ENCODE measurements around the gene URAD. TPM values are rescaled to one million over a fixed set of nuclear protein-coding genes. Genes with fewer than 3 reads are reported as not detected.

The URAD gene
- total RNA-seq, 1 experiment from 2014 or later: not detected

- DNase-seq: no peak
- H3K27me3 ChIP-seq: peaks cover 23% of the 10 kb centered on the region
Observed at GRCh38 chr13:27976362-27977091, 12.0 kb downstream of the URAD start.

GRCh38 chr13:27975564-27976361 is 12.7 kb downstream of the URAD start:
- no peak for DNase-seq
- H3K9me3 ChIP-seq: no peaks in the 10 kb centered on the region
- no peak overlapping the region for H3K4me3 ChIP-seq
- no peaks in the 10 kb centered on the region for H3K36me3 ChIP-seq
- H3K27me3 ChIP-seq: peaks cover 23% of the 10 kb centered on the region

More at GRCh38 chr13:27976362-27977091, 12.0 kb downstream of the URAD start:
- no peak overlapping the region for H3K4me3 ChIP-seq
- no peaks in the 10 kb centered on the region for H3K9me3 ChIP-seq
- H3K36me3 ChIP-seq: no peaks in the 10 kb centered on the region

DNA sequence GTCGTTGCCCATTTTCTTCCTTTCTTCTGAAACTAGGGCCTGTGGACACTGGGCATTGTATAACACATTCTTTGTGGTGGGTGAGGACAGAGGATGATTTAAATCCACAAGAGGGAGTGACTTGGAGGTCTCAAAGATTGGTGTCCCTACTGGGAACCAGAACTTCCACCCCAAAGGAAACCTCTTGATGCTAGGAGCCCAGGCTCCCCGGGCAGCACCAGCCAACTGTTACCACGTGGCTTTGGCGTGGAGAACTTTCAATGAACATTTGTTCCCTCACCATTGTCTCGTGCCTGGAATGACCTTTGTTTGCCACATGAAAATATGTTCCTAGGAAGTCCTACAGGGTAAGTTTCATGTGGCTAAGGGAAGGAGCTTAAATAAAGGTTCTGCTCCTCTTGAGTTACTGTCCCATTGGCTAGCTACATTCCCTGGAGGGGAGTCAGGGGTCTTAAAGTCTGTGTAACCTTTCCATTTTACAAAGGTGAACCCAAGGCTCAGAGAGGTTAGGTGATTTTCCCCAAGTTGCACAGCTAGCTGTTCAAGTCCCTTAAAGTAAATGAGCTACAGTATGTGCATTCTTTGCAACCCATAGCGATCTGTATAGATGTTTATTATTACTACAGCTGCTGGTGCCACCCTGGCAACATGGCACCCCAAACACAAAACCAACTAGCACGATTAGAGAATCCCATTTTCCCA is 14.4 kb downstream of the URAD start:
- no peak overlapping the region for H3K4me3 ChIP-seq
- H3K27me3 ChIP-seq: peaks cover 14% of the 10 kb centered on the region
- H3K9me3 ChIP-seq: no peaks in the 10 kb centered on the region
- DNase-seq: no peak
- H3K36me3 ChIP-seq: no peaks in the 10 kb centered on the region

- H3K27me3 ChIP-seq: peaks cover 15% of the 10 kb centered on the region
- no peak for DNase-seq
Observed at GRCh38 chr13:27973291-27973690, 15.2 kb downstream of the URAD start.

GRCh38 chr13:27972478-27972820 is 16.0 kb downstream of the URAD start:
- no peaks in the 10 kb centered on the region for H3K36me3 ChIP-seq
- peaks cover 24% of the 10 kb centered on the region for H3K27me3 ChIP-seq
- no peak overlapping the region for H3K4me3 ChIP-seq
- DNase-seq: no peak
- H3K9me3 ChIP-seq: no peaks in the 10 kb centered on the region

More at GRCh38 chr13:27973291-27973690, 15.2 kb downstream of the URAD start:
- Histone ChIP-seq H3K36me3 (no peaks in the 10 kb centered on the region), H3K9me3 (no peaks in the 10 kb centered on the region), H3K4me3 (no peak overlapping the region)

DNA sequence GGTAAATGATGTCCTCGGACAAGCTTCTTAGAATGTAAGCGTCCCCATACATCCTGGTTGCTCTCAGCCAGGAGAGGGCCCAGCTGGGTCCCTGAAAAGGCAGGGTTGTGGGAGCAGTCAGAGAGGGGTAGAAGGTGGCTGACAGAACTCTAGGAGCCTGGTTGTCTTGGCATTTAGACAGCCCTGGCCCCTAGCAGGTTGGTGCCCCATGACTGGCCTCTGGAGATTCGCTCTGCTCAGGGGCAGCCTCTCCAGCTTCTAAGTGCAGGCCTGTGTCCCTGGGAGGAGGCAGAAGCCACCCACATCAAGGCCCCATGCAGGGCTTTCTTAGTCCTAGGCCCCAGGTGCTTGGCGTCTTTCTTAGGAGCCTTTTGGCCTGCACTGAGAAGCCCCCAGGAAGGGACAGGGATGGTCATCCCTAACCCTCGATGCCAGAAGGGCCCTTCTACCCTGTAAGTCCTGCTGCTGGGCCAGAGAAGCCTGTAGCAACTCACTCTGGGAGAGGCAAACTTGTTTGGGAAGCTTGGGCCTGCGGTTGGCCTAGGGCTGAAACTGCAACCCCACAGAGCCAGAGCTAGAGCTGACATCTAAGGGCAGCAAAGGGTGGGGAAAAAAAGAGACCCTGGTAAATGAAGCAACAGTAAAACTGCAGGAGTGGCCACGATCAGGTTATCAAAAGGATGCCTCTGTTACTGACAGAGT is 16.6 kb downstream of the URAD start:
- Histone ChIP-seq H3K9me3 (no peaks in the 10 kb centered on the region), H3K36me3 (no peaks in the 10 kb centered on the region), H3K4me3 (no peak overlapping the region), H3K27me3 (peaks cover 27% of the 10 kb centered on the region)
- DNase-seq: no peak

DNA sequence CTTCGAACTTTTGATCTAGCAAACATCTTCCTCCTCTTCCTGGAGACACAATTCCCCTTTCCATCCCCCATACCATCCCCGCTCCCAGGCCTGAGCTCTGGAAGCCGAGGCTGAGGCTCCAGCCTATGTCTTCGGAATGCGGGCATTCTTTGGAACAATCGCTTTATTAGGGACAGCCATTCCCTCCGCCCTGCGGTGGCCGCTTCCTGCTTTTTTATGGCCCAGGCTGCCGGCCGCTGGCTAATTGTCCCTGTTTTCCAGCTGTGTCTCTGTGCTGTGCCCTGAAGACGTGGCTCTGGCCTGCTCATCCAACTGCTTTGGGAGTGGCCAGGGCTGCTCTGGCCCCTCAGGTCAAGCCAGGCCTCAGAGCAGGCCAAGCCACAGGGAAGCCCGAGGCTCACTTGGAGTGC is 17.3 kb downstream of the URAD start:
- peaks cover 27% of the 10 kb centered on the region for H3K27me3 ChIP-seq
- H3K4me3 ChIP-seq: no peak overlapping the region
- no peak for DNase-seq
- H3K36me3 ChIP-seq: no peaks in the 10 kb centered on the region
- H3K9me3 ChIP-seq: no peaks in the 10 kb centered on the region

DNA sequence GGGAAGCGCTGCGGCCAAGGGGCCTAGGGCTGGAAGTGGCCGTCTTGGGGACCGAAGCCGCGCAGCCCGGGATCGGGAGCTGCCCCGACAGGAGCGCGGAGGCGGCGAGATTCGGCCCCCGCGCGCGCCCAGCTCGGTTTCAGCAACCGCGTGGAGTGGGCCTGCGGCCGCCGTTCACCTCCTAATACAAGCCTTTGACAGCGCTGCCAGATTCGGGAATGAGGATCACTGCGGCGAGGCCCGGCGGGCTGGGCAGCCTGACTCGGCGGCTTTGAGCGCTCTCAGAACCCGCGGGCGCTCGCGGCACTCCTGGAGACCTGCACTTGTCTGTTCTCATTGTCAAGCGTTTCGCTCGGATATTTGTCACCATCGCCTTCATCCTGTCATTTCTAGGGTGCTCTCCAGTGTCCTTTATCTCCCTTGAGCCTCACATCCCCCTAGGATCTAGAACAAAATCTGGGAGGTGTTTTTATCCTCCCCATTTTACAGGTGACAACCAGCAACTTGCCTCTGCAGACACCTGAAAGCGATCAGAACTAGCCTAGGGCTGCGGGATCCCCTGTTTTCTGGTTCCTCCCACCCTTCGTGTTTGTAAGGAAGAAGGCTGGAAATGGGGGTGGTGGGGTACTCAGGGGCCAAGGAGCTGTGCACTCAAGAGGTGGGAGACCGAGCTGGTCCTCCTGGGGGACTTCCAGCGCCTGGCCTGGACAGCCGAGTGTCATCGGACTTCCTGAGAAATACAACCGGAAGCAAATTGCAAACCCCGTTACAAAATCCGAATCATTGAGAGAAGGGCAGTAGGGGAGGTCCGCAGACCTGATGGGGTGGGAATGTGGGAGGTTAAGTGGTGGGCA is 17.9 kb downstream of the URAD start:
- no peak for DNase-seq
- Histone ChIP-seq H3K4me3 (no peak overlapping the region), H3K27me3 (peaks cover 27% of the 10 kb centered on the region), H3K36me3 (no peaks in the 10 kb centered on the region), H3K9me3 (no peaks in the 10 kb centered on the region)

DNA sequence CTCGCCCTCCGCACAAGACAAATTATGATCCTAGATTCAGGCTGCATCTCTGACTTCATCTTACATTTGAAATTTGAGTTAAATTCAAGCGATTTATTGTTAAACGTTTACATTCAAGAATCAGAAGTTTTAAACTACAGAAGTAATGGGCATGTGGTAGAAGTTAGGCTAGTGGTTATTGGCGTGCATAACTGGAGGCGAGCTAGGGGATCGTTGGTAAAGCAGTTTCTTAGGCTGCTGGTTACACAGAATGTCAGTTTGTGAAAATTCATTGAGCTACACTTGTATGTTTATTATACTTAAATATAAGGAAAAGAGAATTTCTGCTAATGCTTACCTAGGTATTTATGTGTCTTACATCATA is 18.6 kb downstream of the URAD start:
- Histone ChIP-seq H3K4me3 (no peak overlapping the region), H3K36me3 (no peaks in the 10 kb centered on the region), H3K27me3 (peaks cover 27% of the 10 kb centered on the region), H3K9me3 (no peaks in the 10 kb centered on the region)
- no peak for DNase-seq

- Histone ChIP-seq H3K36me3 (no peaks in the 10 kb centered on the region), H3K4me3 (peak within 1 kb of the TSS; percentile 37), H3K27me3 (peaks cover 27% of the 10 kb centered on the region), H3K9me3 (no peaks in the 10 kb centered on the region)
- DNase-seq: peak; percentile 10
Observed at GRCh38 chr13:27969082-27969865, 19.2 kb downstream of the URAD start, which contains the start of gene CDX2. Gene CDX2 (minus strand): TSS chr13:27969315. CDS start chr13:27969006, 309 bp downstream.

DNA sequence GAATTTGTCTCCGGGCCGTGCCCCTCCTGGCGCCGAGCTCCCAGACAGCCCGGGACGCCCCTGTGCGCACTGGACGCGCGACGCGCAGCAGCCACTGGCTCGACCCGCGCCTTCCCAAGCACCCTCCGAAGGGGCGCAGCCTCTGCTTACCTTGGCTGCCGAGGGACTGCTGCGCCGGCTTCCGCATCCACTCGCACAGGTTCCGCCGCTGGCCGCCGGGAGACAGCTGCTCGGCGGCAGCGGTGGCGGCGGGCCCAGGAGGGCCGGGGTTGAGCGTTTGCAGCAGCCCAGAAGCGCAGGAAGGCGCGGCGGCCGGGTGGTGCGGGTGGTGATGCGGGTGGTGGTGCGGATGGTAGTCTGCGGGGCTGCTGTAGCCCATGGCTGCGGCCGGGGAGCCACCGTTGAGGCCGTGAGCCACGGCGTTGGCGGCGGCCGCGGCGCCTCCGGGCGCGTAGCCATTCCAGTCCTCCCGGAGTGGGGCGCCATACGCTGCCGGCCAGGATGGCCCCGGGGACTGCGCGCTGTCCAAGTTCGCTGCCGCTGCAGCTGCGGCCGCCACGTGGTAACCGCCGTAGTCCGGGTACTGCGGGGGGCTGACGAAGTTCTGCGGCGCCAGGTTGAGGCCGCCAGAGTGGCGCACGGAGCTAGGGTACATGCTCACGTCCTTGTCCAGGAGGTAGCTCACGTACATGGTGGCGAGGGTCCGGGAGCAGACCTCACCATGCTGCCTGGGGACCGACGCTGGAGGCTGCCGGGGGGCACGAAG is 20.0 kb downstream of the URAD start:
- H3K4me3 ChIP-seq: peak overlapping the region; percentile 37
- peaks cover 27% of the 10 kb centered on the region for H3K27me3 ChIP-seq
- H3K36me3 ChIP-seq: no peaks in the 10 kb centered on the region
- peak; percentile 42 for DNase-seq
- no peaks in the 10 kb centered on the region for H3K9me3 ChIP-seq

GRCh38 chr13:27967736-27968315 is 20.7 kb downstream of the URAD start:
- Histone ChIP-seq H3K27me3 (peaks cover 27% of the 10 kb centered on the region), H3K4me3 (peak overlapping the region; percentile 37), H3K36me3 (no peaks in the 10 kb centered on the region), H3K9me3 (no peaks in the 10 kb centered on the region)
- no peak for DNase-seq

DNA sequence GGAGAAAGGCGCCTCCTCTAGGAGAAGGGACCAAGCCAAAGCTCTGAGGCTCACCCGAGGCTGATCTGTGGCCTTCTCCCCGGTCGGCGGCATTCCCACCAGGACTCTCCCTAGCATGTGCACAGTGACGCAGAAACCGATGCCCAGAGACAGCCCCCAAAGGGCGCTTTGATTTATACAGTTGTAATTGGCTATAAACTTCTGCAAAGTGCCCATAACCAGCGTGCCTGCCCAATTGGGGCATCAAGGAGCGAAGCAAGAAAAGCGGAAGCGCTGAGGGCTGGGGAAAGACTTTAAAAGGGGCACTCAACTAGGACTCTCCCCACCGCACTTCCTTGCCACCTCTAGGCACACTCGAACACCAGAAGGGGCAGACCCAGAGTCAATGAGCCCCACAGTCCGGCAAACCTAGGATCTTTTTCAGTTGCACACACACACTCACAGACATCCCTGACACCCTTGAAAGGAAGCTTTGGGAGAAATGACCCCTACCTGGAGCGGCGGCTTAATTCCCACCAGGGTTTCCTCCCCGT is 21.2 kb downstream of the URAD start:
- H3K27me3 ChIP-seq: peaks cover 27% of the 10 kb centered on the region
- H3K36me3 ChIP-seq: no peaks in the 10 kb centered on the region
- H3K9me3 ChIP-seq: no peaks in the 10 kb centered on the region
- no peak overlapping the region for H3K4me3 ChIP-seq
- no peak for DNase-seq

GRCh38 chr13:27966641-27967202 is 21.8 kb downstream of the URAD start:
- peaks cover 27% of the 10 kb centered on the region for H3K27me3 ChIP-seq
- DNase-seq: no peak

More at GRCh38 chr13:27966641-27967202, 21.8 kb downstream of the URAD start:
- Histone ChIP-seq H3K36me3 (no peaks in the 10 kb centered on the region), H3K9me3 (no peaks in the 10 kb centered on the region), H3K4me3 (no peak overlapping the region)

All from MG63 (cell line).